ENCODE results near the gene TMEM185B. TPM values are rescaled to one million over a fixed set of nuclear protein-coding genes. Genes with fewer than 3 reads are reported as not detected.

TMEM185B gene
- total and polyA plus RNA-seq, 2 of the 4 experiments (the other 2 are of a cell fraction) = 17.7 to 26.1 TPM

GRCh38 chr2:120224735-120225548 lies 1.7 kb upstream of the TMEM185B start (continued):
- TF ChIP-seq ELK1 (IDR thresholded peaks at IDR 0.05; ENCODE audit: borderline replicate concordance, low read depth, low read length) (no peak), POLR2A (IDR thresholded peaks at IDR 0.05; ENCODE audit: low read depth, low read length) (no peak)

DNA sequence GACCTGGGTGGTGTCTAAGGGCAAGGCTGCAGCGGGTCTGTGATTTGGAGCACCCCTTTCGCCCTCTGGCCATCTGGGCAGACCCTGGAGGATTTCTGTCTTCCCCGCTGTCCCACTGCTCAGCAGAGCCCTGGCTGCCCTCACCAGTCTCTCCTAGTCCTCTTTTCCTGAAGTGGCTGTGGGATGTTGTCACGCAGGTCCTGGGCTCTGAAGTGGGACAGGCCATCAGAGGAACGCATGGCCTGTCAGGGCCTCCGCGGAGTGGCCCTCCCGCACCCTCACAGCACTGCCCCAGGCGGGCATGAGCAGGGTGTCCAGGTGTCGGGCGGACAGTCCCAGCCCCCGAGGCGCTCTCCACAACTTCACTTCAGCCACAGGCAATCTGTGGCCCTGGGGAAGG lies 1.1 kb upstream of the TMEM185B start:
- no peak for DNase-seq
- Histone ChIP-seq H3K4me3 (ENCODE audit: insufficient read depth, low read depth, low read length) (no peak overlapping the region), H2AK9ac (replicated peaks; ENCODE audit: low read depth, low read length, poor library complexity) (peak overlapping the region; percentile 95), H4K5ac (ENCODE audit: low read depth, low read length) (no peak overlapping the region), H4K91ac (ENCODE audit: insufficient read depth, low read depth, low read length) (no peak overlapping the region; the same call in 1 of the 2 replicates), H2BK20ac (ENCODE audit: low read depth, low read length) (no peak overlapping the region), H3K4me1 (ENCODE audit: control insufficient read depth, insufficient read depth, low read length) (peaks cover 14% of the 10 kb centered on the region), H3K9ac (ENCODE audit: low read depth, low read length) (no peak overlapping the region), H3K18ac (ENCODE audit: low read depth, low read length) (no peak overlapping the region), H3K27ac (ENCODE audit: insufficient read depth, low read length) (no peak overlapping the region), H2AFZ (replicated peaks; ENCODE audit: low read length, poor library complexity) (no peak overlapping the region), H3K9me1 (ENCODE audit: insufficient read depth, low read length) (peaks cover 8% of the 10 kb centered on the region; the same call in 1 of the 2 replicates), H4K20me1 (ENCODE audit: insufficient read depth, low read length) (no peaks in the 10 kb centered on the region; the same call in 1 of the 2 replicates), H2BK120ac (ENCODE audit: low read depth, low read length) (no peak overlapping the region), H3K23ac (ENCODE audit: low read depth, low read length) (peak overlapping the region; percentile 35; the same call in 1 of the 2 replicates), H2AK5ac (ENCODE audit: low read depth, low read length) (no peak overlapping the region; the same call in 1 of the 2 replicates), H3K56ac (ENCODE audit: extremely low read depth, insufficient read depth, low read length) (no peak overlapping the region), H4K8ac (ENCODE audit: low read depth in 2 of 2, low read length in 2 of 2) (peak overlapping the region; percentile 85 to 99; a peak in 3 of 4 replicates), H2BK15ac (ENCODE audit: low read depth, low read length) (0 out of 3 replicates have a peak overlapping the region, but pooled peaks have one; percentile 14), H3K27me3 (ENCODE audit: control insufficient read depth, insufficient read depth, low read length) (peaks cover 4% of the 10 kb centered on the region; the same call in 1 of the 2 replicates), H2BK5ac (ENCODE audit: low read depth, low read length, poor library complexity, severe bottlenecking) (no peak overlapping the region), H3K9me3 (ENCODE audit: control insufficient read depth, insufficient read depth, low read length) (peaks cover 7% of the 10 kb centered on the region), H3K14ac (replicated peaks; ENCODE audit: low read depth, low read length) (no peak overlapping the region), H3K4me2 (ENCODE audit: low read depth, low read length) (no peak overlapping the region; the same call in 1 of the 2 replicates), H3K4ac (ENCODE audit: low read depth, low read length) (peak overlapping the region; percentile 20; the same call in 1 of the 2 replicates), H3K79me1 (ENCODE audit: low read depth in 1 of 2, low read length in 2 of 2) (peaks cover 20 to 21% of the 10 kb centered on the region in 2 experiments), H3K36me3 (ENCODE audit: control insufficient read depth, insufficient read depth, low read length) (peaks cover 5% of the 10 kb centered on the region; the same call in 1 of the 2 replicates)
- no TSS peak for BruUV-seq (replicated peaks)
- in situ Hi-C loops (cut with MboI; ENCODE audit: low sequenced_read_pairs) (no loop called here), dilution Hi-C loops (cut with HindIII; ENCODE audit: low sequenced_read_pairs, unreplicated experiment) (no loop called here), intact Hi-C loops (cut with micrococcal nuclease) (no loop called here)
- ChIA-PET POLR2A (ENCODE audit: unreplicated experiment) (no interaction called here), CTCF (no interaction called here)
- WGBS, 2 experiments (ENCODE audit: extremely low coverage in 2 of 2, insufficient read length in 1 of 2) = 100% methylated on average over 2 of the region's 13 CpGs; no CpG with 5 or more reads in 1 of the 2 experiments
- TF ChIP-seq RAD21 (IDR thresholded peaks at IDR 0.05; ENCODE audit: low read length) (no peak), MAZ (IDR thresholded peaks at IDR 0.05; ENCODE audit: borderline replicate concordance, low read depth, low read length) (no peak), CEBPB (IDR thresholded peaks at IDR 0.05; ENCODE audit: low read depth, low read length) (no peak), CHD1 (IDR thresholded peaks at IDR 0.05; ENCODE audit: low read depth, low read length) (no peak), USF2 (IDR thresholded peaks at IDR 0.05; ENCODE audit: low read depth, low read length) (no peak), RFX5 (IDR thresholded peaks at IDR 0.05; ENCODE audit: low read depth, low read length) (no peak)
- TF ChIP-seq, protein P1, sequence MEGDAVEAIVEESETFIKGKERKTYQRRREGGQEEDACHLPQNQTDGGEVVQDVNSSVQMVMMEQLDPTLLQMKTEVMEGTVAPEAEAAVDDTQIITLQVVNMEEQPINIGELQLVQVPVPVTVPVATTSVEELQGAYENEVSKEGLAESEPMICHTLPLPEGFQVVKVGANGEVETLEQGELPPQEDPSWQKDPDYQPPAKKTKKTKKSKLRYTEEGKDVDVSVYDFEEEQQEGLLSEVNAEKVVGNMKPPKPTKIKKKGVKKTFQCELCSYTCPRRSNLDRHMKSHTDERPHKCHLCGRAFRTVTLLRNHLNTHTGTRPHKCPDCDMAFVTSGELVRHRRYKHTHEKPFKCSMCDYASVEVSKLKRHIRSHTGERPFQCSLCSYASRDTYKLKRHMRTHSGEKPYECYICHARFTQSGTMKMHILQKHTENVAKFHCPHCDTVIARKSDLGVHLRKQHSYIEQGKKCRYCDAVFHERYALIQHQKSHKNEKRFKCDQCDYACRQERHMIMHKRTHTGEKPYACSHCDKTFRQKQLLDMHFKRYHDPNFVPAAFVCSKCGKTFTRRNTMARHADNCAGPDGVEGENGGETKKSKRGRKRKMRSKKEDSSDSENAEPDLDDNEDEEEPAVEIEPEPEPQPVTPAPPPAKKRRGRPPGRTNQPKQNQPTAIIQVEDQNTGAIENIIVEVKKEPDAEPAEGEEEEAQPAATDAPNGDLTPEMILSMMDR (conservative IDR thresholded peaks at IDR 0.05; ENCODE audit: low read depth, low read length) = no peak
- no peak for ATAC-seq (ENCODE audit: low read depth)

Measured in IMR-90 (cell line).